KOPT-K1 (cell line): ENCODE measurements around the gene IGFL3.

Experiments
- H3K27ac ChIP-seq: fragments of 200-600 bp; sonication (generic); 2 replicates; pipeline ENCODE4 v1.5.1; 2016; ENCODE audit warnings: antibody characterized with exemption, mild to moderate bottlenecking, low read depth, low read length; ENCODE audit not compliant: poor library complexity, severe bottlenecking
- H3K36me3 ChIP-seq: fragments of 200-600 bp; sonication (generic); 2 replicates; pipeline ENCODE4 v1.5.1; 2017; ENCODE audit warnings: antibody characterized with exemption, mild to moderate bottlenecking, low read length, moderate library complexity; ENCODE audit not compliant: insufficient read depth
- H3K9me3 ChIP-seq: fragments of 200-600 bp; sonication (generic); 2 replicates; pipeline ENCODE4 v1.5.1; 2017; ENCODE audit warnings: antibody characterized with exemption, low read length, mild to moderate bottlenecking; ENCODE audit not compliant: insufficient read depth, poor library complexity, severe bottlenecking

The IGFL3 gene

DNA sequence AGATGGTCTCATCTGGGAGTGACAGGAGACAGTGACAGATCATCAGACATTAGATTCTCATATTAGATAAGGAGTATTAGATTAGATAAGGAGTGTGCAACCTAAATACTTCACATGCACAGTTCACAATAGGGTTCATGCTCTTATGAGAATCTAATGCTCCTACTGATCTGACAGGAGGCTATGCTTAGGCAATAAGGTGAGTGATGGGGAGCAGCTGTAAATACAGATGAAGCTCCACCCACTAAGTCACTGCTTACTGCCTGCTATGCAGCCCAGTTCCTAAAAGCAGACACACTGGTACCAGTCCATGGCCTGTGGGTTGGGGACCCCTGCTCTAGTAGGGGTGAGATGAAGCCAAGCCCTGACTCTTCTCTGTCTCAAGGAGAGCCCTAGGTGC lies 10.0 kb upstream of the IGFL3 start:
- H3K9me3 ChIP-seq, result no peaks in the 10 kb centered on the region
- H3K27ac ChIP-seq, result no peak overlapping the region

DNA sequence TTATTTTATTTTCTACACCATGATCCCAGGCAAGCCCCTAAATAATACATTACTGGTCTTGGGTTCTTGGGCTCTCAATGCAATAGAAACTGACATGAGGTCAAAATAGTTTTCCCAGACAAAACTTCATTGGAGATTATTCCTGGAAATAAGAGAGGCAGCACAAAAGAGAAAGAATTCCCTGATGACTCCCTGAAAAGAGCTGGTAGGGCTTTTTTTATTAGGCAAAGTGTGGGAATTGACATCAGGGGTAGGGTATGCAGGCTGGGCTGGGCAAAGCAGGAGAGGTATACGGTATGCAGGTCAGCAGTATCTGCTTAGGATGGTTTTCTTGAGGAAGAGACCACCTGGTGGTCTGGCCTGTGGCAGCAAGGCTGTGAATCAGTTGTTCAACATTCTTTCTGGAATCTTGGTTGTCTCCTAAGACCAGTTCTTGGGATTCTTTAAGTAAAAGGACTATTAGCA lies 9.3 kb upstream of the IGFL3 start:
- Histone ChIP-seq H3K27ac (no peak overlapping the region), H3K9me3 (no peaks in the 10 kb centered on the region), H3K36me3 (no peaks in the 10 kb centered on the region)

More for the DNA sequence above, 10.0 kb upstream of the IGFL3 start:
- no peaks in the 10 kb centered on the region for H3K36me3 ChIP-seq

DNA sequence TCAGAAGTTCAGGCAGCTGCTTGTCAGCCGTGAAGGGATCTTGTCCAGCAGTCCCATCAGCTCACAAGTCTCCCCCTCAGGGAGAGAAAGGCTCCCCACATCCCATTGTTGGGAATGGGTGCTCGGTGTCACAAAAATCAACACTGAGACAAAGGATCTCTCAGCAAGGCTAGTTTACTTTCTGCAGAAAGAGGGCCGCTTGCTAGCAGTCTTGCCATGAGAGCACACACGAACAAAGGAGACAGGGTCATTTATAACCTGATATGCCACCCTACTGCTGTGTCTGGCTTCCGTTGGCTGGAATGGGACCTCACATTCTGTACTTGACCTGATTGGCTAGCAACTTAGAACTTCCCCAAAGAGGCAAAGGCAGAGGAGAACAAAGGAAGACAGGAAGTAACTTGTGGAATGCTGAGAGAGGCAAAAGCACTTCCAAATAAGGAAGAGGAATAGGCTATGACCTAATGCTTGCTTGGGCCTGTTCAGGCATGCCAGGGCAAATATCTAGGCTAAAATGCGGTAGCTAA lies 8.7 kb upstream of the IGFL3 start:
- Histone ChIP-seq H3K27ac (no peak overlapping the region), H3K9me3 (no peaks in the 10 kb centered on the region), H3K36me3 (no peaks in the 10 kb centered on the region)

DNA sequence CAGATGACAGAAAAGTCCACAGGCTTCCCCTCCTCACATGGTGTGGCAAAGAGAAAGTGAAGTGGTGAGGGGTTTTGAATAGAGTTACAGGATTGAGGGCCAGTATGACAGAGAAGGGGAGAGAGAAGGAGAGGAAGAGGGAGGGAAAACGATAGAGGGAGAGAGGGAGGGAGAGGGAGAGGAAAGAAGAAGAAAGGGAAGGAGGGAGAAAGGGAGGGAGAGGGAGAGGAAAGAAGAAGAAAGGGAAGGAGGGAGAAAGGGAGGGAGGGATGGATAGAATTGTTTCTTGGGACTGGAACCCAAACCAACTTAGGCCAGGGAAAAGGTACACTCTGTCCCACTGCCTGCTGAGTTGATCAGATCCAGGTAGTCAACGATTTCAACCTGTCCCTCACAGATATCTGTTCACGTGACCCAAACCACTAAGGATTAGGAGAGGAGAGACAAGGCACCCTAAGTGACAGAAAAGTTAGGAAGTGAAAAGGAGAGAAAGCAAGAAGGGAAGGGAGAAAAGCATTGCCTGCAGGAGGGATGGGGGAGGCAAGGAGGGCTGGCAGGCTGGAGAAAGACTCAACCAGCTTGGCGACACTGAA lies 8.1 kb upstream of the IGFL3 start:
- Histone ChIP-seq H3K27ac (no peak overlapping the region), H3K9me3 (no peaks in the 10 kb centered on the region), H3K36me3 (no peaks in the 10 kb centered on the region)

- Histone ChIP-seq H3K36me3 (no peaks in the 10 kb centered on the region), H3K27ac (no peak overlapping the region), H3K9me3 (no peaks in the 10 kb centered on the region)
Measured at GRCh38 chr19:46131485-46132143, 7.1 kb upstream of the IGFL3 start.

DNA sequence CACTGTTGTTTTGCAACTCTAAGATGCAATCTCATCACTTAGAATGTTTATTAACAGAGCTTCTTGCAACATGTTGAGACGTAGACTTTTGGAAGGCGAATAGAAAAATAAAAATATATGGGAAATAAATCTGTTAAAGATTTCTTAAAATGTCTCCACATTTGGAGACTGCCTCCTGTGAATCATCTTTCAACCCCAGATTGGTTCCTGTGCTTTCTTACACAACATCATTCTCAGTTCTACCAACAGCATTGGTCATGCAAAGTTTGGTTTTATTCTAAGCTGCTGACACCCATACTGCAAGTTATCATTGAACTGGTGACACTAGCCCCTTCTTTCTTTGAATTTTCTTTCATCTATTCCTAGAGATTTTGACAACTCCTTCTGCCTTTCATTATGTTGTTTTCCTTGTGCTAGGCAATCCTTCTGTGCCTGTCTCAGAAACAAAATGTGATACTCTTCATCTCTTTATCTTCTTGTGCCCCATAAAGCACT lies 1.6 kb upstream of the IGFL3 start:
- H3K27ac ChIP-seq, result no peak overlapping the region

DNA sequence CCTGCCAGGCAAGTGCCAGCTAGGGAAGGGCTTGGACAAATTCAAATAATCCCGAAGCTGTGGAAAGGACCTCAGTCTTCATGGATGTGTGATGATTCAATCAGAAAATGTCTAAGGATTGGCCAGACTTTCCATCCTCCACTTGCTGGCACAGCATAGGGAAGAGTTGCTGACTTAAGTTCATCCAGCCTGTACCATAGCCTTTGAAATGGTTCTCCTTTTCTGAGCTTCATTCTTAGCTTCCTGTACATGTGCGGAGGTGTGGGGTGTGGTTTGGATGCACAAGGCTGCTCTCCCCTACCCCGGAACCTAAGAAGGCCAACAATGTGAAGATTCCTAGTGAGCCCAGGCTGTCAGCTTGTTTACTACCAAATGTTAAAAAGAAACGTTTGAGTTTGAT lies 959 bp upstream of the IGFL3 start:
- H3K27ac ChIP-seq, result no peak overlapping the region
- H3K9me3 ChIP-seq, result no peaks in the 10 kb centered on the region
- H3K36me3 ChIP-seq, result no peaks in the 10 kb centered on the region

More for the DNA sequence above, 1.6 kb upstream of the IGFL3 start:
- H3K9me3 ChIP-seq, result no peaks in the 10 kb centered on the region
- no peaks in the 10 kb centered on the region for H3K36me3 ChIP-seq

DNA sequence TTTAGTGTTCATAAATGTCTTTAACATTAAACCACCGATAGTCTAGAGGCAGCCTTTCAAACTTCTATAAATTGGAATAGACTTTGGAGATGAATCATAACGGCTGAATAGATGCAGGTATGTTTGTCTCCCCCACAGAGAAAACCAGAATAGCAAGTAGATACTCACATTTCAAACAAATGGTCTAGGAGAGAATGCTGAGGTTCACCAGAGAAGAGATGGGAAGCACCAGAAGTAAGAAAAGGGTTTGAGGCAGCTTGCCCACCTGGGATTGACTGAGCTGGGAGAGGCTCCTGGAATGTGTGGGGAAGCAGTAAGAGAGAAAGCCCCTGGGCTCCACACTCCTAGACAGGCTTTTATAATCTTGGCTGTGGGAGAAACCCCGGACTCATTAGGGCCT lies 6.4 kb downstream of the IGFL3 start:
- Histone ChIP-seq H3K36me3 (no peaks in the 10 kb centered on the region), H3K27ac (no peak overlapping the region), H3K9me3 (no peaks in the 10 kb centered on the region)

DNA sequence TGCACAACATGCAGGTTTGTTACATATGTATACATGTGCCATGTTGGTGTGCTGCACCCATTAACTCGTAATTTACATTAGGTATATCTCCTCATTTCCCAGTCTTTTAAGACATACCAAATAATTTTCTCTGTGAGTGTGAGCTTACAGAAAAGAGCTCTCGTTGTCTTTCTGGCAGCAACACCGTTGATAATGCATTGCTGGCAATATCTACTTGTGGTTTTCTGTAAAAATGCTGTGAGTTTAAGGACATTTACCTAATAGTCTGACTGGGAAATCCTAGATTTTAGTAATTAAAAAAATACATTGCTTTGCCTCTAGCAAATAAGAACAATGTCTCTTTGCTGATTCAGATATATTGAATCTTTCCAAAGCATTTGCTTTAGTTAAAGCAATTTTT lies 8.4 kb downstream of the IGFL3 start:
- no peak overlapping the region for H3K27ac ChIP-seq
- H3K9me3 ChIP-seq, result no peaks in the 10 kb centered on the region
- H3K36me3 ChIP-seq, result no peaks in the 10 kb centered on the region

DNA sequence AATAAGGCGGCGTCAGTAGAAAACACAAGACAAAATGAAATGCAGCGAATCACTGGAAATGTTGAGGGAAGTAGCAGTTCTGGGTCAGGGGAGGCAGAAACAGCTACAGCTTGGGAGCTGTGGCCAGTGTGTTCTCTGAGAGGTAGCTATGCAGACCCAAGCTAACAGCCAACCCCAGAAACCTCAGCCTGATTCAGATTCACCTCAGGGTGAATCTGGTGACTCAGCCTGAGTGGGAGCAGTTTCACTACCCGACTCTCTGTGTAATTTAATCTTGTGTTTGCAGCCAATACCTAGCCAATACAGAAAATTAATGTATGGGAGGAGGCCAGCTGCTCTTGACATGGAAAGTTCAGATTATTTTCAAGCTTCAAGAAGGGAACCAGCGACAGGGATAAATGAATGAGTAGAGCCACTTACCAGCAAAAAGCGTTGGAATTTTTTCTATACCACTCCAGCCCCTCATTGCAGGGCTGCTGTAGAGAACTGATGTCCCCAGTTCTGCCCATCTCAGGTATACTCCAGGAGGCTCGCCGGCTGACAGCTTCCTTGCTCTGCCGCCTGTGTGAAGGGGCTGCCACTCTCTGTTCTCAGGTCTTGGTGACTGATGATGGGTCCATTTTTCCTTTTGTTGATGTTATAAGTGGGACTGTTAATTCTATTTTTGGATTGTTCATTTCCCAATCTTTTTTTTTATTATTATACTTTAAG lies 8.9 kb downstream of the IGFL3 start:
- Histone ChIP-seq H3K9me3 (no peaks in the 10 kb centered on the region), H3K36me3 (no peaks in the 10 kb centered on the region), H3K27ac (no peak overlapping the region)

DNA sequence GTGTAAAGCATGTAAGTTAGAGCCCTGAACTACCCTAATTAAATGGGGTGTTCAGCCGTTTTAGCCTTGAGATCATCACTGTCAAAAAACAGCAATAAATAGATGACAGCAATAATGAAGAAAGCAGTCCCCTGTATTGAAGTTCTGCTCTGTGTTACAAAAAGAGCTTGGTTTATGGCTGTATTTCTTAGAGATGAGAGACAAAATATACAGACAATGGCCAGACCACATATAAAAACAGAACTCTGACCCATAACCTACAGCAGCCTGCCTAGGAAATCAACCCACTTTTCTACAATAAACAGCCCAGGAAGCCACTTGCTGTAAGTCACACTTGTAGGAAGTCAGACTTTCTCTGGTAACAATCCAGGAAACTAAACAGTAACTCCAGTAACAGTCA lies 10.8 kb downstream of the IGFL3 start:
- Histone ChIP-seq H3K27ac (no peak overlapping the region), H3K9me3 (no peaks in the 10 kb centered on the region)

DNA sequence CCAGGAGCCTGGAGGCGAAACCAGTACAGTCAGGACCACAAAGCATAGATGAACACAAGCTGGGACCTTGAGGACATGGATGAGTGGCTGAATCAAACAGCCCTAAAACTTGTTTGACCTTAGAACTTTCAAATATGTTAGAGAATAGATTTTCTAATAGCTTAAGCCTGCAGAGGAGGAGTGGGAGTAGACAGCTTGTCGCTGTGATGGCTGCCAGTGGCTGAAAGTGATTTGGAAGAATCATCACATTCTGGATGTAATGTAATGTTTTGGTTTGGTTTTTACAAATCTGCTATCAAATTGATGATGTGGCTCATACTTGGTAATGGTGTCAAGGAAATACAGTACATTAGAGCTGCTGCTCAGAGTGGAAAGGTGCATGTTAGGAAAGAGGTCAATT lies 12.0 kb downstream of the IGFL3 start:
- Histone ChIP-seq H3K36me3 (no peaks in the 10 kb centered on the region), H3K27ac (no peak overlapping the region), H3K9me3 (no peaks in the 10 kb centered on the region)

More for the DNA sequence above, 10.8 kb downstream of the IGFL3 start:
- no peaks in the 10 kb centered on the region for H3K36me3 ChIP-seq

- Histone ChIP-seq H3K36me3 (no peaks in the 10 kb centered on the region), H3K9me3 (no peaks in the 10 kb centered on the region), H3K27ac (no peak overlapping the region)
Measured at GRCh38 chr19:46111376-46111775, 13.1 kb downstream of the IGFL3 start.

DNA sequence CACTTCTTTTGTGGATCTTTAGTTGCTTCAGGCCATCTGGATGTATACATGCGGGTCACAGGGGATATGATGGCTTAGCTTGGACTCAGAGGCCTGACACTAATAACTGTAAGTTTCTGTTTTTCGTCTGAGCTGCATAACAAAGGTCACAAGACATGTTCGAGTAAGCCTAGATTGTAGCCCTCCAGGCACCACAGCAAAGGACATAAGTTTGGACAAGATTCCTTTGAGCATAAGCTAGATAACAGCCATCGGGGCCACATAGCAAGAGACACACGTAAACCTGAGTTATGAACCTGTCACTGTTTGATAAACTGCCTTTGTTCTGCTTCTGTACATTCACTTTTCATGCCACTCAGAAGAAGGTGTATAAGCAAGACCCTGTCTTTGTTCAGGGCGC lies 14.6 kb downstream of the IGFL3 start:
- H3K27ac ChIP-seq, result no peak overlapping the region
- no peaks in the 10 kb centered on the region for H3K9me3 ChIP-seq
- H3K36me3 ChIP-seq, result no peaks in the 10 kb centered on the region

DNA sequence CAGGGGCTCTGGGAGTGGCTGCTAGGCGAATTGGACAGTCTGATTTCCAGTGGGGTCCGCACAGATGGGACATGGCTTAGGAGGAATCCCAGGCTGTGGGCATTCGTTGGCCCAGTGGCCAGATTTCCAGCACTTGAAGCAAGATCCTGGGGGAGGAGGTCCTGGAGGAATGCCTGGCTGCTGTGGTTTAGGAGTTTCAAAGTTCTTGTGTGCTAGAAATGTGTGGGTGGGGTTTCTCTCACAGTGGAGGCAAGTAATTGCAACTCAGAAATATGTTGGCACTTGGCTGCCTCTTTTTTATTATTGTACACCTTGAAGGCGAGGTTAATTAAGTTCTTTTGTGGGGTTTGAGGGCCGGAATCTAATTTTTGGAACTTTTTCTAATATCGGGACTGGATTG lies 17.1 kb downstream of the IGFL3 start:
- Histone ChIP-seq H3K9me3 (no peaks in the 10 kb centered on the region), H3K36me3 (no peaks in the 10 kb centered on the region), H3K27ac (no peak overlapping the region)
